HG03175 (cell line): ENCODE measurements around the gene APC2.

Experiments used
- ATAC-seq: cut with Tn5 transposase; IDR thresholded peaks from one replicate; pipeline ENCODE4 v1.9.1; 2021; ENCODE audit warnings: mild to moderate bottlenecking, moderate library complexity; ENCODE audit not compliant: unreplicated experiment

Gene APC2

DNA sequence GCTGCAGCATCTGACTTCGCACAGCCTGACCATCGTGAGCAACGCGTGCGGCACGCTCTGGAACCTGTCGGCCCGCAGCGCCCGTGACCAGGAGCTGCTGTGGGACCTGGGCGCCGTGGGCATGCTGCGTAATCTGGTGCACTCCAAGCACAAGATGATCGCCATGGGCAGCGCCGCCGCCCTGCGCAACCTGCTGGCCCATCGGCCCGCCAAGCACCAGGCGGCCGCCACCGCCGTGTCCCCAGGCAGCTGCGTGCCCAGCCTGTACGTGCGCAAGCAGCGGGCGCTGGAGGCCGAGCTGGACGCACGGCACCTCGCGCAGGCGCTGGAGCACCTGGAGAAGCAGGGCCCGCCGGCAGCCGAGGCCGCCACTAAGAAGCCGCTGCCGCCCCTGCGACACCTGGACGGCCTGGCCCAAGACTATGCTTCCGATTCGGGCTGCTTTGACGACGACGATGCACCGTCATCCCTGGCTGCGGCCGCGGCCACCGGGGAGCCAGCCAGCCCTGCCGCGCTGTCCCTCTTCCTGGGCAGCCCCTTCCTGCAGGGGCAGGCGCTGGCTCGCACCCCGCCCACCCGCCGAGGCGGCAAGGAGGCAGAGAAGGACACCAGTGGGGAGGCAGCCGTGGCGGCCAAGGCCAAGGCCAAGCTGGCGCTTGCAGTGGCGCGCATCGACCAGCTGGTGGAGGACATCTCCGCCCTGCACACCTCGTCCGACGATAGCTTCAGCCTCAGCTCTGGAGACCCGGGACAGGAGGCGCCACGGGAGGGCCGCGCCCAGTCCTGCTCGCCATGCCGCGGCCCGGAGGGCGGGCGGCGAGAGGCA, 15.5 kb downstream of the APC2 start:
- ATAC-seq: no peak

- no peak for ATAC-seq
These were observed 16.1 kb downstream of the APC2 start for GRCh38 chr19:1466018-1466460.

GRCh38 chr19:1466461-1467214, 16.7 kb downstream of the APC2 start:
- ATAC-seq: no peak

GRCh38 chr19:1467215-1467489, 17.2 kb downstream of the APC2 start:
- no peak for ATAC-seq

DNA sequence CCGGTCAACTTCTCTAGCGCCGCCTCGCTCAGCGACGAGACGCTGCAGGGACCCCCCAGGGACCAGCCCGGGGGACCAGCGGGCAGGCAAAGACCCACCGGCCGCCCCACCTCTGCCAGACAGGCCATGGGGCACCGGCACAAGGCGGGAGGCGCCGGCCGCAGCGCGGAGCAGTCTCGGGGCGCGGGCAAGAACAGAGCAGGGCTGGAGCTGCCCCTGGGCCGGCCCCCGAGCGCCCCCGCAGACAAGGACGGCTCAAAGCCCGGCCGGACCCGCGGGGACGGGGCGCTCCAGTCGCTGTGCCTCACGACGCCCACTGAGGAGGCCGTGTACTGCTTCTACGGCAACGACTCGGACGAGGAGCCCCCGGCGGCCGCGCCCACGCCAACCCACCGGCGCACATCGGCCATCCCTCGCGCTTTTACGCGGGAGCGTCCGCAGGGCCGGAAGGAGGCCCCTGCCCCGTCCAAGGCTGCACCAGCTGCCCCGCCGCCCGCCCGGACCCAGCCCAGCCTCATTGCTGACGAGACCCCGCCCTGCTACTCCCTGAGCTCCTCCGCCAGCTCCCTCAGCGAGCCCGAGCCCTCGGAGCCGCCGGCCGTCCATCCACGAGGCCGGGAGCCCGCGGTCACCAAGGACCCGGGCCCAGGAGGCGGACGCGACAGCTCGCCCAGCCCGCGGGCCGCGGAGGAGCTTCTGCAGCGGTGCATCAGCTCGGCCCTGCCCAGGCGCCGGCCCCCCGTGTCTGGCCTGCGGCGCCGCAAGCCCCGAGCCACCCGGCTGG, 17.8 kb downstream of the APC2 start:
- ATAC-seq: no peak

DNA sequence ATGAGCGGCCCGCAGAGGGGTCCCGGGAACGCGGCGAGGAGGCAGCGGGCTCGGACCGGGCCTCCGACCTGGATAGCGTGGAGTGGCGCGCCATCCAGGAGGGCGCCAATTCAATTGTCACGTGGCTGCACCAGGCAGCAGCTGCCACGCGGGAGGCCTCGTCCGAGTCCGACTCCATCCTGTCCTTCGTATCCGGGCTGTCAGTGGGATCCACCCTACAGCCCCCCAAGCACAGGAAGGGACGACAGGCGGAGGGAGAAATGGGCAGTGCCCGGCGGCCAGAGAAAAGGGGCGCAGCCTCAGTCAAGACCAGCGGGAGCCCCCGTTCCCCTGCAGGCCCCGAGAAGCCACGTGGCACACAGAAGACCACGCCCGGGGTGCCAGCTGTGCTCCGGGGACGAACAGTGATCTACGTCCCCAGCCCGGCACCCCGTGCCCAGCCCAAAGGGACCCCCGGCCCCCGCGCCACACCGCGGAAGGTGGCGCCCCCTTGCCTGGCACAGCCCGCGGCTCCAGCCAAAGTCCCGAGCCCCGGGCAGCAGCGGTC, 18.4 kb downstream of the APC2 start:
- no peak for ATAC-seq

DNA sequence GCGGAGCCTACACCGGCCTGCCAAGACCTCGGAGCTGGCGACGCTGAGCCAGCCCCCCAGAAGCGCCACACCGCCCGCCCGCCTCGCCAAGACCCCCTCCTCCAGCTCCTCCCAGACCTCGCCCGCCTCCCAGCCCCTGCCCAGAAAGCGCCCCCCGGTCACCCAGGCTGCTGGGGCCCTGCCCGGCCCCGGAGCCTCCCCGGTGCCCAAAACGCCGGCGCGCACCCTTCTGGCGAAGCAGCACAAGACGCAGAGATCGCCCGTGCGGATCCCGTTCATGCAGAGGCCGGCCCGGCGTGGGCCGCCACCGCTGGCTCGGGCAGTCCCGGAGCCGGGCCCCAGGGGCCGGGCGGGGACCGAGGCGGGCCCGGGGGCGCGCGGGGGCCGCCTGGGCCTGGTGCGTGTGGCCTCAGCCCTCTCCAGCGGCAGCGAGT, 18.9 kb downstream of the APC2 start:
- ATAC-seq: no peak

- no peak for ATAC-seq
These were observed 19.5 kb downstream of the APC2 start for GRCh38 chr19:1469255-1470054.

GRCh38 chr19:1470055-1470304, 20.1 kb downstream of the APC2 start:
- ATAC-seq: no peak

- ATAC-seq: no peak
These were observed 20.5 kb downstream of the APC2 start for GRCh38 chr19:1470305-1471009.

DNA sequence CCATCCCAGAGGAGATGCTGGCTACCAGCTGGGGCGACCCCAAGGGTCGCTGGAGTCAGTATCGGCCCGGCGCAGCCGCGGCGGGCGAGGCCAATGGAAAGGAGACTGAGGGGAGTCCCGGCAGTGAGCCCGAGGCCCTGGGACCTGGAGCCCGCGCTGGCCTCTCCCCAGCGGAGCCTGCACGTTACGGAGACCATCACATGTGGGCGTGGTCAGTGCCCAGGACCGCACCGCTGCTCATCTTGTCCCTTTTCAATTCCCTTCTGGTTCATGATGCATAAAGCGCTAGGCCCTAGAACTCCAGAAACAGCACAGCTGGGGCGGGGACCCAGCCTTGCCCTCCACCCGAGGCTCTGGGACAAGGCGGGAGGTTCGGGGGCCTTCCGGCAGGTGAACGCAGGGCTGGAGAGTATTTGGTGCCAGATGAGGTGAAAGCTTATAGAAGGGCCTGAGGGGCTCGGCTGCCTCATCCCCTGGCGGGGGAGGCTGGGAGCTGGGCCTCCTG, 21.1 kb downstream of the APC2 start:
- ATAC-seq: no peak

- ATAC-seq: no peak
These were observed 21.7 kb downstream of the APC2 start for GRCh38 chr19:1471515-1472160.

GRCh38 chr19:1472231-1473084, 22.5 kb downstream of the APC2 start:
- no peak for ATAC-seq

DNA sequence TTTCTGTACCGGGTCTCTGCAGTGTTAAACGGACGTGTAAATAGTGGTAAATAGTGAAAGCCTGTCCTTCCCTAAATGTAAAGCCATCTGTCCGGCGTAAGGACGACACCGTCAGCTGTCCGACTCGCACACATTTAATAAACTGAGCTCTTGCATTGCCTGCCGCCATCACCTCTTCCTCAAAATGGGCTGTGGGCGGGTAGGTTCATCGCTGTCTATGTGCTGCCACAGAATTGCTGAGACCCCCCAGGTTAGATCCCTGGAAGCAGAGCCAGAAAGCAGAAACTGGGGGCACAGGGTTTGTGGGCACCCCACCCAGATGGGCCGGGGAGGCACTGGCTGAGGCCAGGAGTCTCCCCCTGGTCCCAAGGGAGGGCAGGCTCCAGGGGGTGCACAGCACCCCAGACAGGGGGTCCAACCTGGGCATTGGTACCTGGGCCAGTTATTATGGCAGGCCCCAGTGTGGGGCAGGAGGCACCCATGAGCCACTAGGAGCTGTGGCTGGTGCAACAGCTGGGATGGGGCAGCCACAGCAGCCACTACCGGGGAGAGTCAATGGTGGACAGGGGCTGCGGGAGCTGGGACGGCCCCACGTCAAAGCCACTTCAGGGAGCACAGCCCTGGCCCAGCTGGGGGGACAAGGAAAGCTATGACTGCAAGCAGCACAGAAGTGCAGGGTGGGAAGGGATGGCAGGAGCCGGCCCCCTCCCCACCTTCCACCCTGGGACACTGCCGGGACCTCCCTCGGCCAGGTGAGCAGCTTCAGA, 23.3 kb downstream of the APC2 start:
- ATAC-seq: no peak

GRCh38 chr19:1474011-1474764, 24.3 kb downstream of the APC2 start:
- ATAC-seq: no peak

DNA sequence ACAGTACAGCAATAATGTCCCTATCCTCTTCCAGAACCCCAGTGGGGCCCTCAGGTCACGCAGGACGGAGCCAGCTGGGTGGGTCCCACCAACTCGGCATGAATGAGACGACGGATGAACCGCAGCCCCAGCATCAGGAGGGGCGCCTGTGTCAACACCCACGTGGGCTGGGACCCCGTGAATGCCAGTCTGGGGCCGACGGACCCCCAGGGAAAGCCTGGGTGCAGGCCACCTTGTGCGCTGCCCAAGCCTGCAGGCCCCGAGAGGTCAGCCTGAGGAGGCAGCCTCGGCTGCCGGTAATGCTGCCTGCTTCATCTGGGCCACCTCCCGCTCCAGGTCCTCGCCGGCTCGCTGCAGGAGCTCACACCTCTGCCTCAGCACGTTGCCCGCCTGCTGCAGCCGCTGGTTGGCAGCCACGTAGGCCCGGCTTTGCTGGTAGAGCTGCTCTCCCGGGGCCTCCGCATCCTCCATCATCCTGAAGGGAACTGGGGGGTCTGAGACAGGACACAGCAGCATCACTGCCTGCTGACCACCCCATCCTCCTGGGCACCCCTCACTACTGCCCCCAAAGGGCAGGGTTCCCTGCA, 24.9 kb downstream of the APC2 start:
- no peak for ATAC-seq
